K562 (cell line): ENCODE results near the gene ENO2. TPM values are rescaled to one million over a fixed set of nuclear protein-coding genes. Genes with fewer than 3 reads are reported as not detected.

Experiments
- C11orf30 ChIP-seq: fragments of 450-650 bp; IDR thresholded peaks from 2 replicates; pipeline ENCODE4 v1.6.1; 2016; ENCODE audit warnings: low read depth, mild to moderate bottlenecking
- DMBX1 ChIP-seq: fragments of 250-450 bp; sonication (Bioruptor Pico); IDR thresholded peaks from 2 replicates; pipeline ENCODE4 v1.8.0; 2022; ENCODE audit warnings: inconsistent platforms, mild to moderate bottlenecking, moderate library complexity, borderline replicate concordance
- E2F3 ChIP-seq: fragments of 250-450 bp; sonication (Bioruptor Pico); IDR thresholded peaks from 2 replicates; pipeline ENCODE4 v1.4.0; 2020; ENCODE audit warnings: mild to moderate bottlenecking
- FOXA1 ChIP-seq: fragments of 450-650 bp; IDR thresholded peaks from 2 replicates; pipeline ENCODE4 v1.6.1; 2016; ENCODE audit warnings: mild to moderate bottlenecking, borderline replicate concordance
- FOXJ2 ChIP-seq: fragments of 200-800 bp; sonication (Bioruptor generic); IDR thresholded peaks from 2 replicates; pipeline ENCODE4 v1.6.1; 2016; ENCODE audit warnings: missing genetic modification characterization, missing compliant biosample characterization
- GATA2 ChIP-seq: sonication (generic); formaldehyde crosslinking; IDR thresholded peaks from 2 replicates; pipeline ENCODE4 v1.4.0; 2020; ENCODE audit warnings: mild to moderate bottlenecking, missing genetic modification reagents
- MCM7 ChIP-seq, 2 experiments: fragments of 450-650 bp; IDR thresholded peaks; 2 replicates each; pipeline ENCODE4 v1.6.1; 2016 to 2018
- MECOM ChIP-seq: fragments of 250-450 bp; sonication (Bioruptor Pico); IDR thresholded peaks from 2 replicates; pipeline ENCODE4 v1.8.0; 2022; ENCODE audit warnings: inconsistent platforms
- NFIC ChIP-seq: fragments of 450-650 bp; IDR thresholded peaks from 2 replicates; pipeline ENCODE4 v1.6.1; 2017; ENCODE audit warnings: mild to moderate bottlenecking, inconsistent platforms
- POLR2AphosphoS2 ChIP-seq: IDR thresholded peaks from 2 replicates; pipeline ENCODE4 v1.6.1; 2012; ENCODE audit warnings: low read length, improper control_type of control experiment
- POLR2G ChIP-seq: fragments of 200-400 bp; formaldehyde crosslinking; IDR thresholded peaks from 2 replicates; pipeline ENCODE4 v1.6.1; 2017; ENCODE audit warnings: low read depth, mild to moderate bottlenecking, antibody characterized with exemption, low read length, moderate library complexity
- SMARCE1 ChIP-seq: fragments of 450-650 bp; IDR thresholded peaks from 2 replicates; pipeline ENCODE4 v1.7.1; 2016; ENCODE audit warnings: mild to moderate bottlenecking
- TCF3 ChIP-seq: sonication (generic); formaldehyde crosslinking; IDR thresholded peaks from 2 replicates; pipeline ENCODE4 v1.4.0; 2020; ENCODE audit warnings: mild to moderate bottlenecking, missing genetic modification reagents
- ZC3H11A ChIP-seq: IDR thresholded peaks from 2 replicates; pipeline ENCODE4 v1.6.1; 2012; ENCODE audit warnings: low read depth, low read length, improper control_type of control experiment
- polyA plus RNA-seq, 8 experiments: library from polyadenylated mRNA; depleted of rRNA in 4 of 8; stranded (reverse) in 5 of 8; unstranded in 3 of 8; fragments of >200 nt; fragmentation: Nextera tagmentation in 2 of 8; fragmentation: Illumina TruSeq in 1 of 8; extraction: Ambion mirVana in 2 of 8; extraction: Trizol in 1 of 8; gene quantifications; 2 replicates each; pipeline versions ENCODE4 v1.2.1 to v1.2.3, GENCODE V29; 2011 to 2014; ENCODE audit warnings: inconsistent platforms in 1 of 8, missing spikeins in 1 of 8
- total RNA-seq, 7 experiments: library from RNA; depleted of rRNA in 6 of 7; stranded (reverse); fragments of >200 nt in 6 of 7; fragmentation: Illumina TruSeq in 2 of 7; extraction: Trizol in 2 of 7; gene quantifications; 2 replicates each; pipeline versions ENCODE4 v1.2.1 to v1.2.3, GENCODE V29; 2011 to 2021; ENCODE audit warnings: low replicate concordance in 1 of 7
- TF ChIP-seq, protein P1 (sequence below), 2 experiments: fragments of 450-650 bp in 1 of 2; IDR thresholded peaks; 2 replicates each; pipeline ENCODE4 v1.6.1; 2011 to 2017; ENCODE audit warnings: low read depth in 2 of 2, antibody characterized with exemption in 1 of 2, borderline replicate concordance in 1 of 2, low read length in 1 of 2, mild to moderate bottlenecking in 1 of 2, mixed read lengths in 1 of 2; ENCODE audit not compliant: control insufficient read depth in 1 of 2
- TF ChIP-seq, protein P2 (sequence below), 3 experiments: IDR thresholded peaks in 2 of 3; conservative IDR thresholded peaks in 1 of 3; 2 replicates each; pipeline ENCODE4 v1.5.1; 2011 to 2012; ENCODE audit warnings: low read length in 3 of 3, mild to moderate bottlenecking in 3 of 3, control low read depth in 2 of 3, improper control_type of control experiment in 1 of 3, inconsistent platforms in 1 of 3, low read depth in 1 of 3, mixed read lengths in 1 of 3, moderate library complexity in 1 of 3; ENCODE audit not compliant: insufficient read depth in 2 of 3

Gene ENO2
- total and polyA plus RNA-seq, 9 of the 15 experiments (the other 6 are each of a cell fraction or from before 2014, with no cell fraction given) = 10.9 to 43.3 (median 21.0) TPM

DNA sequence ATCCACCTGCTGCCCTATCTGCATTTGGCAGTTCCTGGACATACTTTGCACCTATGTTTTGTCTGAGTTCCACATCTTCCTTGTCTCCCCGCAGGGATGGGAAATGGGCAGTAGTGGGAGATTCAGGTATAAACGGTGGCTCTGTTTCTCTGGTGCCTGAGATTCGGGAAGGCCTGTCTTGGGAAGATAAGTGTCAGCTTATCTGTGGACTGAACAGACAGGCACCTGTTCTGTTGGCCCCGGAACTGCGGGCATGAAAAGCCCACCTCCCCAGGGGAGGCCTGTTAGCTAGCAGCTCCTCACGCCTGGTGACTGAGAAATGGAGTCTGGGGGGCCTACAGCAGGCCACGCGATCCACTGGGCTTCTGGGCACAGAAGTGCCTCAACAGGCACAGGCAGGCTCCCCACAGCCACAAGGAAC, 50.2 kb downstream of the ENO2 start (continued):
- TF ChIP-seq, protein P1, sequence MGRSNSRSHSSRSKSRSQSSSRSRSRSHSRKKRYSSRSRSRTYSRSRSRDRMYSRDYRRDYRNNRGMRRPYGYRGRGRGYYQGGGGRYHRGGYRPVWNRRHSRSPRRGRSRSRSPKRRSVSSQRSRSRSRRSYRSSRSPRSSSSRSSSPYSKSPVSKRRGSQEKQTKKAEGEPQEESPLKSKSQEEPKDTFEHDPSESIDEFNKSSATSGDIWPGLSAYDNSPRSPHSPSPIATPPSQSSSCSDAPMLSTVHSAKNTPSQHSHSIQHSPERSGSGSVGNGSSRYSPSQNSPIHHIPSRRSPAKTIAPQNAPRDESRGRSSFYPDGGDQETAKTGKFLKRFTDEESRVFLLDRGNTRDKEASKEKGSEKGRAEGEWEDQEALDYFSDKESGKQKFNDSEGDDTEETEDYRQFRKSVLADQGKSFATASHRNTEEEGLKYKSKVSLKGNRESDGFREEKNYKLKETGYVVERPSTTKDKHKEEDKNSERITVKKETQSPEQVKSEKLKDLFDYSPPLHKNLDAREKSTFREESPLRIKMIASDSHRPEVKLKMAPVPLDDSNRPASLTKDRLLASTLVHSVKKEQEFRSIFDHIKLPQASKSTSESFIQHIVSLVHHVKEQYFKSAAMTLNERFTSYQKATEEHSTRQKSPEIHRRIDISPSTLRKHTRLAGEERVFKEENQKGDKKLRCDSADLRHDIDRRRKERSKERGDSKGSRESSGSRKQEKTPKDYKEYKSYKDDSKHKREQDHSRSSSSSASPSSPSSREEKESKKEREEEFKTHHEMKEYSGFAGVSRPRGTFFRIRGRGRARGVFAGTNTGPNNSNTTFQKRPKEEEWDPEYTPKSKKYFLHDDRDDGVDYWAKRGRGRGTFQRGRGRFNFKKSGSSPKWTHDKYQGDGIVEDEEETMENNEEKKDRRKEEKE (IDR thresholded peaks at IDR 0.05; ENCODE audit: borderline replicate concordance in 1 of 2, control insufficient read depth in 1 of 2, low read depth in 2 of 2, low read length in 1 of 2) = no peak
- peak; percentile 55; the same call in 1 of the 2 replicates for TF ChIP-seq POLR2AphosphoS2
- TF ChIP-seq MCM7 (IDR thresholded peaks at IDR 0.05) = no peak
- TF ChIP-seq MECOM (CRISPR knock-in tag) = no peak
- TF ChIP-seq NFIC = peak; percentile 72
- peak; percentile 86 for TF ChIP-seq TCF3 (CRISPR knock-in tag)
- TF ChIP-seq C11orf30 = no peak
- peak; percentile 61; the same call in 1 of the 2 replicates for TF ChIP-seq POLR2G
- no peak for TF ChIP-seq FOXJ2 (tag)
- TF ChIP-seq GATA2 = peak; percentile 55; the same call in 1 of the 2 replicates
- 0 out of 2 replicates have a peak, but pooled peaks have one; percentile 51 for TF ChIP-seq SMARCE1
- TF ChIP-seq ZC3H11A = no peak
- TF ChIP-seq, protein P2, sequence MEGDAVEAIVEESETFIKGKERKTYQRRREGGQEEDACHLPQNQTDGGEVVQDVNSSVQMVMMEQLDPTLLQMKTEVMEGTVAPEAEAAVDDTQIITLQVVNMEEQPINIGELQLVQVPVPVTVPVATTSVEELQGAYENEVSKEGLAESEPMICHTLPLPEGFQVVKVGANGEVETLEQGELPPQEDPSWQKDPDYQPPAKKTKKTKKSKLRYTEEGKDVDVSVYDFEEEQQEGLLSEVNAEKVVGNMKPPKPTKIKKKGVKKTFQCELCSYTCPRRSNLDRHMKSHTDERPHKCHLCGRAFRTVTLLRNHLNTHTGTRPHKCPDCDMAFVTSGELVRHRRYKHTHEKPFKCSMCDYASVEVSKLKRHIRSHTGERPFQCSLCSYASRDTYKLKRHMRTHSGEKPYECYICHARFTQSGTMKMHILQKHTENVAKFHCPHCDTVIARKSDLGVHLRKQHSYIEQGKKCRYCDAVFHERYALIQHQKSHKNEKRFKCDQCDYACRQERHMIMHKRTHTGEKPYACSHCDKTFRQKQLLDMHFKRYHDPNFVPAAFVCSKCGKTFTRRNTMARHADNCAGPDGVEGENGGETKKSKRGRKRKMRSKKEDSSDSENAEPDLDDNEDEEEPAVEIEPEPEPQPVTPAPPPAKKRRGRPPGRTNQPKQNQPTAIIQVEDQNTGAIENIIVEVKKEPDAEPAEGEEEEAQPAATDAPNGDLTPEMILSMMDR (IDR thresholded peaks at IDR 0.05 in 2 of 3, conservative IDR thresholded peaks at IDR 0.05 in 1 of 3; ENCODE audit: insufficient read depth in 2 of 3, low read depth in 1 of 3, low read length in 3 of 3) = no peak
- TF ChIP-seq FOXA1 = no peak
- TF ChIP-seq E2F3 (CRISPR knock-in tag) = no peak
- no peak for TF ChIP-seq DMBX1 (CRISPR knock-in tag)
